Stimulated activated naive CD4-positive, alpha-beta T cell (primary cell): ENCODE results near the gene SPECC1.
"Not testable (repeated sequence)": the region's sequence is repeated elsewhere in the genome, so short reads cannot be mapped to it uniquely, and the experiment has no call there.

Source experiments
- DNase-seq, 6 experiments: peaks; one replicate each; lab custom pipeline; 2025; lab: John Stamatoyannopoulos, UW

The SPECC1 gene

GRCh38 chr17:20010936-20011335 is 1.8 kb downstream of the SPECC1 start:
- no peak for DNase-seq

DNA sequence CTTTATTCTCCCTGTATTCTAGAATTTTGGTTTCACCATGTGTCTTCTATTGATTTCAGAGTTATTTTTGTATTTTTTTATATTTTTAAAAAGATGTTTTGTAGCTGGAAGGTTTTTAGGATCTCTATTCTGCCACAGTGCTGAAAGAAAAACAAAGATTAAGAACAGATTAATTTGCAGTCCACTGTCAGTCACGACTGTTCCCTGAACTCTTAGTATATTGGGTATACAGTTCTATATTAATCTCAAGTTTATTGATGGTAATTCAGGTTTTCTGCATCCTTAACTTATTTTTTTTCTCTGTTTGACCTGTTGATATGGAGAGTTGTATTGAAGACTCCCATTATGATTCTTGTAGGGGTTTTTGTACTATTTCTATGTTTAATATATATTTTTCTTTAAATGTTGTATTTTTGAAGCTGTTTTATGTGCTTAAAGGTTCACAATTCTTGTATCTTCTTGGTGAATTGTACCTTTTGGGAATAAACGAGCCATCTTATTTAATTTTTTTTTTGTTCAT is 2.9 kb downstream of the SPECC1 start:
- DNase-seq: no peak

DNA sequence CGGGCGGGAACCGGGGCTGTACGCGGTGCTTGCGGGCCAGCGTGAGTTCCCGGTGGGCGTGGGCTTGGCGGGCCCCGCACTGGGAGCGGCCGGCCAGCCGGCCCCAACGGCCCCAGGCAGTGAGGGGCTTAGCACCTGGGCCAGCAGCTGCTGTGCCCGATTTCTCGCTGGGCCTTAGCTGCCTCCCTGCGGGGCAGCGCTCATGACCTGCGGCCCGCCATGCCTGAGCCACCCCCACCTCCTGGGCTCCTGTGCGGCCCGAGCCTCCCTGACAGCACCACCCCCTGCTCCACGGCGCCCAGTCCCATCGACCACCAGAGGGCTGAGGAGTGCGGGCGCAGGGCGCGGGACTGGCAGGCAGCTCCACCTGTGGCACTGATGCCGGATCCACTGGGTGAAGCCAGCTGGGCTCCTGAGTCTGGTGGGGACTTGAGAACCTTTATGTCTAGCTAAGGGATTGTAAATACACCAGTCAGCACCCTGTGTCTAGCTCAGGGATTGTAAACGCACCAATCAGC is 7.4 kb downstream of the SPECC1 start:
- not testable (repeated sequence) for DNase-seq

- DNase-seq: no peak
Measured at GRCh38 chr17:20022701-20023100, 13.5 kb downstream of the SPECC1 start.

GRCh38 chr17:20026960-20027359 is 17.8 kb downstream of the SPECC1 start:
- no peak for DNase-seq

DNA sequence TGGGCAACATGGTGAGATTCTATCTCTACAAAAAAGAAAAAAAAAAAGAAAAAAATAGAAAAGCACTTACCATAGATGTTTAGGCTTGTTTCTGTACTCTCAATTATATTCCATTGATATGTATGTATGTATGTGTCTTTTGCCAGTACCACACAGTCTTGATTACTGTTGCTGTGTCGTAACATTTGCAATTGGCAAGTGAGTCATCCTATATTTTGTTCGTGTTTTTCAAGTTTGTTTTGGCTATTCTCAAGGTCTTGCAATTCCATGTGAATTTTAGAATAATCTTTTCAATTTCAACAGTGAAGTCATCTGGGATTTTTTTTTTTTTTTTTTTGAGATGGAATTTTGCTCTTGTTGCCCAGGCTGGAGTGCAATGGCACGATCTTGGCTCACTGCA is 19.3 kb downstream of the SPECC1 start:
- DNase-seq: no peak

DNA sequence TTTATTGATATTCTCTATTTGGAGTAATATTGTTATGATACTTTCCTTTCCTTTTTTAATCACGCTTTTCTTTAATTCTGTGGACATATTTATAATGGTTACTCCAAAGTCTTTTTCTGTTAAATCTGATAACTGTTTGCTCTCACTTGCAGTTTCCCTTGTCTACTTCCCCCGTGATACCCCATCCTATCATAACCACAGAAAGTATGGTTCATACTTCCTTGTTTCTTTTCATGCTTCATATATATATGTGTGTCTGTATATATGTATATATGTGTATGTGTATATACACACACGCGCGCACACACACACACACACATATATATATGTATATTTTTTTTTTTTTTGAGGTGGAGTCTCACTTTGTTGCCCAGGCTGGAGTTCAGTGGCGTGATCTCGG is 23.5 kb downstream of the SPECC1 start:
- no peak for DNase-seq

- DNase-seq: no peak
Measured at GRCh38 chr17:20033415-20033814, 24.3 kb downstream of the SPECC1 start.

DNA sequence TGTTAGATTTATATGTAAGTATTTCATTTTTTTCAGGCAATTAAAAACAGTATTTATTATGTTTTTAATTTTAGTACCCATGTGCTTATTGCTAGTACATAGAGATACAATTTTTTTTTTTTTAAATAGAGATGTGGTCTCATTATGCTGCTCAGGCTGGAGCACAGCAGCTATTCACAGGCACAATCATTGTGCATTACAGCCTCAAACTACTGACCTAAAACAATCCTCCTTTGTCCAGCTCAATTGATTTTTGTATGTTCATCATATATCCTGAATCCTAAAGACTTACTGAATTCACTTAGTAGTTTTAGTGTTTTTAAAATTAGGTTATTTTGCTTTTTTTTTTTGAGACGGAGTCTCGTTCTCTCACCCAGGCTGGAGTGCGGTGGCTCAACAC is 26.3 kb downstream of the SPECC1 start:
- DNase-seq: no peak

- DNase-seq: not testable (repeated sequence)
Measured at GRCh38 chr17:20037286-20037685, 28.1 kb downstream of the SPECC1 start.

DNA sequence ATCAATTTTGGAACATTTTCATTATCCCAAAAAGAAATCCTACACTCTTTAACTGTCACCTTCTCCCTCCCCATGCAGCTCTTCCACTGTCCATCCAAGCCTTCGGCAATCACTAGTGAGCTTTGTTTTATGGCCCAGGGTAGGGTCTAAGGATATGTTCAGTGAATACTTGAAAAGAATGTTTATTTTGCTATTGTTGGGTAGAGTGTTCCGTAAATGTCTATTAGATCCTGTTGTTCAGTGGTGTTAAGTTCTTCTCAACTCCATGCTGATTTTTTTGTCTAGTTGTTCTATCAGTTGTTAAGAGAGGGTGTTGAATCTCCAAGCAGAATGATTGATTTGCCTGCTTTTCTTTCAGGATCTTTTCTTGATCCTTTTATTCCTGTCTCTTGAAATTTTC is 29.9 kb downstream of the SPECC1 start:
- no peak for DNase-seq

GRCh38 chr17:20040216-20040615 is 31.1 kb downstream of the SPECC1 start:
- no peak for DNase-seq

- DNase-seq: no peak
Measured at GRCh38 chr17:20043021-20043420, 33.9 kb downstream of the SPECC1 start.

DNA sequence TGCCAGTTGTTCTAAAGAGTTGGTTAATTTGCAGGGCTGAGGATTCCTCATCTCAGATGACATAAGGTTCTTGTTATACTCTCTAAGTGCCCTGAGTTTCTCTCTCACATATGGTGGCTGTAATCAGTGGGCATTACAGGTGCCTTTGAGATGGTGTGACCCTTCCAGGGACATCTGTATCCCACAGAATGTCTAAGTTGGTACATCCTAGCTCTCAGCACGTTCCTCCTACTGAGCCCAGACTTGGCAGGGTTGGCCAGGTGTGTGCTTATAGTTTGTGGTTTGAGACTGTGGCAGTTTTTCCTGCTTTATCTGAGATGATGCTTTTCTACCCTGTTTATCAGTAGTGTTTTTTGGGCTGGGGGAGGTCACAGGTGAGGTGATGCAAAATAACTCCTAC is 36.3 kb downstream of the SPECC1 start:
- DNase-seq: no peak

- no peak for DNase-seq
Measured at GRCh38 chr17:20046629-20047028, 37.5 kb downstream of the SPECC1 start.

DNA sequence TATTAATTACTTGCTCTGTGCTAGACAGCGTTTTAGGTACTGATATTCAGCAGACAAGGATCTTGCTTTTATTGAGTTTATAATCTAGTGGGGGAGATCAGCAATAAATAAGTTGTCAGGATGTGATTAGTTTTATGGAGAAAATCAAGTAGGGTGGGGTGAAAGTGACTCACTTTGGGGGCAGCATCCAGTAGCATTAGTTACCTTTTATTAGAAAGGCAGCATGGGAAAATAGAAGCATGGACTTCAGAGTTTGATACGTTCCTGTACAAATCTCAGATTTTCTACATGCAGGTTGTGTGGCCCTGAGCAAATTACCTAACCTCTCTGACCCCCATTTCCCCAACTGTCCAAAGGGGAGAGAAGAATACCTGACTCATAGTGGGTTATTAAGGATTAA is 42.5 kb downstream of the SPECC1 start:
- no peak for DNase-seq

DNA sequence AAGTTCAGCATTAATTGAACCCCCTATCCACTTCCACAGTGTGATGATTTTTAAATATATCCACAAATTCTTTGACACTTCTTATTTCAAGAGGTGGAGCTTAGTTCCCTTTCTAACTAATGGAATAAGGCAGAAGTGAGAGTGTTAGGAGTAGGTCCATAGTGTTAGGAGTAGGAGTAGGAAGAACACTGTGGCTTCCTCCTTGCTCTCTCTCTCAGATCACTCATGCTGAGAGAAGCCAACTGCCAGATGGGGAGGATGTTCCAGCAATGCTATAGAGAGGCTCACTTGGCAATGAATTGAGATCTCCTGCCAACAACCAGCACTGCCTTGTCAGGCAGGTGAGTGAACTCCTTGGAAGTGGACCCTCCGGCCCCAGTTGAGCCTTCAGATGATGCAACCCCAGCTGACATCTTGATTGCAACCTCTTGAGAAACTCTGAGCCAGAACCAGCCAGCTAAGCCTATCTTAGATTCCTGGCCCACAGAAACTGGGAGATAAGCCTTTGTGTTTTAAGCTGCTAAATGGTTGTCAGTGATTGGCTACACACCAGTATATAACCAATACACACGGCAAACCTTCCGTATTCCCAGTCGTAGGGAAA is 44.3 kb downstream of the SPECC1 start:
- DNase-seq: no peak

DNA sequence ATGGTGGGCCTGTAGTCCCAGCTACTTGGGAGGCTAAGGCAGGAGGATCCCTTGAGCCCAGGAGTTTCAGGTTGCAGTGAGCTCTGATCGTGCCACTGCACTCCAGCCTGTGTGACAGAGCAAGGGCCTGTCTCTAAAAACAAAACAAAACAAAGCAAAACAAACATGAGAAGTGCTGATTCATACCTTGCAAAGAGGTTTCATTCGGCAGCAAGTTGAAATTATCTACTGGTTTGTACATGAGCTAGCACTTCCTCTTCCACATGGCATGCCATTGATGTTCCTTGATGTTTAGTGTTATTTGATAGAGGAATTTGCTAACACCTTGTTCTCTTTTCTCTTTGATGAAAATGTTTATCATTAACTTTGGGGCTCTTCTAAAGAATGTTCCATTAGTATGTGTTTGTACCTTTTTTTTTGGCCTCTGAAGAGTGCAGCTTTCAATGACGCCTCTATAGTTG is 50.6 kb downstream of the SPECC1 start:
- no peak for DNase-seq

DNA sequence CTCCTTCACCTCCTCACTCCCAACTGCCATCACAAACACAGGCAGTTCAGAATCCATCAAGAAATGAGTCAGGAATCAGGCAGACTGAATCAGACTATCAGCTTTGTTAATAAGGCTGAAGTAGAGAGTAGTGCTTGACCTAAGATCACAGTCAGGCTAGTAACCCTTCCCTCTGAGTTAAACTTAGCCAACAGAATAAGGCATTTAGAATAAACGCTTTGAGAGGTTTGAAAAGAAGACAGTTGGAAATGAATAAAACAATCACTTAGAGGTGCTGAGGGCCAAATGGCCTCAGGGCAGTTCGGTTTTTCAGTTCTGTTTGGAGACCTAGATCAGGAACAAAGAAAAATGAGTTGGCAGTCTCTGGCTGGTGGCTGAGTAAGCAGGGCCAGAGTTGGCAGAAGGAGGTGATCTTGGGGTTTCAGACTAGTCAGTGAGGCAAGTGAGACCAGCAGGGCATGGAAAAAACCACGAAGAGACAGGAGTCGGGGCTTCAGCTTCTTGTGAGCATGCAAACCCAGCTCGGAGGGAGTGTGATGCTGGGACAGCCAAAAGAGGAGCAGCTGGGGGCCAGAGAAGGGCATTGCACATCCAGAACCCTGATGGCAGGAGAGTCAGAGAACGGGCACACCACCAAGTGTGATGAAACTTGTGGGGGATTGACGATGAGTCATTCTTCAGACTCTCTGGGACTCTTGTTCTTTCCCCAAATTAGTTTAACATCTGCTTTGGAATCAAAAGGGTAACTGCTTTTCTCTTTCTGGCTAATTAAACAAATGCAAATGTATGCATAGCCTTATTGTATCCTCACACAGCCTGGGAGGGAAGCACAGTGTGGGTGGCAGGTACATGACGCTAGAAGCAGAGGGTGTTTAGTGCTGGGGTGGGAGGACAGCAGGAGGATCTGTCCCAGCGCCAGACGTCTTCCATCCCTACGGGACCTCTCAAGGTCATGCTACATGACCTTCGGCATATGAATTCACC is 54.8 kb downstream of the SPECC1 start:
- DNase-seq: no peak

- DNase-seq: no peak
Measured at GRCh38 chr17:20066253-20066652, 57.1 kb downstream of the SPECC1 start.

GRCh38 chr17:20067711-20068110 is 58.6 kb downstream of the SPECC1 start:
- DNase-seq: no peak

DNA sequence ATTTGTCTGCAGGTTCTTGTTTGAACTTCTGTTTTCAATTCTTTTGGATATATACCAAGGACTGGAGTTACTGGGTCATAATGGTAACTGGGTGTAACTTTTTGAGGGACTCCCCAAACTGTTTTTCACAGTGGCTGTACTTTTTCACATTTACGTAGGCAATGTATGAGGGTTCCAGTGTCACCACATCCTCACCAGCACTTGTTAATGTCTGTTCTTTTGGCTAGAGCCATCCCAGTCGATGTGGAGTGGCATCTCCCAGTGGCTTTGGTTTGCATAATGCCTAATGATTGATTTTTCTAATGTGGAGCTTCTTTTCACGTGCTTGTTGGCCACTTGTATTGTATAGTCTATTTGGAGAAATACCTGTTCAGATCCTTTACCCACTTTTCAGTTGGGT is 59.3 kb downstream of the SPECC1 start:
- DNase-seq: no peak
